GM12878 (cell line): ENCODE measurements around the gene ZBTB32.

Experiments
- IKZF1 ChIP-seq: fragments of 450-650 bp; conservative IDR thresholded peaks from 2 replicates; pipeline ENCODE4 v1.6.1; 2017; ENCODE audit warnings: antibody characterized with exemption, mild to moderate bottlenecking
- POLR2AphosphoS5 ChIP-seq: IDR thresholded peaks from 2 replicates; pipeline ENCODE4 v1.6.1; 2011; ENCODE audit warnings: mild to moderate bottlenecking, low read length, inconsistent platforms
- ZNF274 ChIP-seq: IDR thresholded peaks from one replicate; pipeline ENCODE4 v1.8.0; 2011; ENCODE audit not compliant: insufficient read length, insufficient read depth

DNA sequence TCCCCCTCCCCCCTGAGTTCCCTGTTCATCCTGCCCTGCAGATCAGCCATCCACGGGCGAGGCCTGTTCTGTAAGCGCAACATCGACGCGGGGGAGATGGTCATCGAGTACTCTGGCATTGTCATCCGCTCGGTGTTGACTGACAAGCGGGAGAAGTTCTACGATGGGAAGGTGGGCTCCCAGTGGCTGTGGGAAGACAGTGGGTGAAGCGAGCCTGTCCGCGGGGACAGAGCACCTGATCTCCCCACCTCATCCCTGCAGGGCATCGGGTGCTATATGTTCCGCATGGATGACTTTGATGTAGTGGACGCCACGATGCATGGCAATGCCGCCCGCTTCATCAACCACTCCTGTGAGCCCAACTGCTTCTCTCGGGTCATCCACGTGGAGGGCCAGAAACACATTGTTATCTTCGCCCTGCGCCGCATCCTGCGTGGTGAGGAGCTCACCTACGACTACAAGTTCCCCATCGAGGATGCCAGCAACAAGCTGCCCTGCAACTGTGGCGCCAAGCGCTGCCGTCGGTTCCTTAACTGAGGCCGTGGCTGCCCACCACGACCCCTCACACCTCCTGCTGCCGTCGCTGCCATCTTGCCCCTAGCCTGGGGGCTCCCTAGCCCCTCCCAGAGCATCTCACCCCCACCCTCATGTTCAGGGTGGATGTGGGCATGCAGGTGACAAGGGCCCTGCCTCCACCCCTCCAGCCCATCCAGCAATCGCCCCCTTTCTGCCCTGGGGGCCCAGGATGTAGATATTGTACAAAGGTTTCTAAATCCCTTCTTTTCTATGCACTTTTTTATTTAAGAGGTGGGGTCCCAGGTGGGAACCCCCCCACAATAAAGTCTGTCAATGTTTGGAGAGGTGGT, 33.9 kb downstream of the ZBTB32 start:
- TF ChIP-seq ZNF274 (no peak), POLR2AphosphoS5 (no peak; the same call in 1 of the 2 replicates), IKZF1 (no peak)
